ENCODE data around the gene ULBP3.
A peak's percentile ranks its signal among the peaks of the same experiment; 100 is the strongest.
"Not testable (repeated sequence)": the region's sequence is repeated elsewhere in the genome, so short reads cannot be mapped to it uniquely, and the experiment has no call there.

Gene ULBP3

GRCh38 chr6:150025201-150025917 is 43.6 kb downstream of the ULBP3 start, which contains the start of gene RAET1L:
RAET1L (minus strand) TSS chr6:150025532; CDS start chr6:150025471, 61 bp downstream.
- in situ Hi-C loops (cut with HindIII; ENCODE audit: low pct_ligation_motif_present, low pct_unique_long_range_greater_than_20kb, low sequenced_read_pairs): no loop called here
- peak; percentile 32 for DNase-seq

GRCh38 chr6:150024646-150025155 is 44.2 kb downstream of the ULBP3 start:
- no peak for DNase-seq
- in situ Hi-C loops (cut with HindIII; ENCODE audit: low pct_ligation_motif_present, low pct_unique_long_range_greater_than_20kb, low sequenced_read_pairs): no loop called here

- in situ Hi-C loops (cut with HindIII; ENCODE audit: low pct_ligation_motif_present, low pct_unique_long_range_greater_than_20kb, low sequenced_read_pairs); DNase-seq: not testable (repeated sequence)
Measured at GRCh38 chr6:150024021-150024420, 44.9 kb downstream of the ULBP3 start.

GRCh38 chr6:150021870-150022269 is 47.1 kb downstream of the ULBP3 start:
- DNase-seq; in situ Hi-C loops (cut with HindIII; ENCODE audit: low pct_ligation_motif_present, low pct_unique_long_range_greater_than_20kb, low sequenced_read_pairs): not testable (repeated sequence)

GRCh38 chr6:150018846-150019580 is 49.9 kb downstream of the ULBP3 start:
- DNase-seq: no peak
- in situ Hi-C loops (cut with HindIII; ENCODE audit: low pct_ligation_motif_present, low pct_unique_long_range_greater_than_20kb, low sequenced_read_pairs): no loop called here

- DNase-seq; in situ Hi-C loops (cut with HindIII; ENCODE audit: low pct_ligation_motif_present, low pct_unique_long_range_greater_than_20kb, low sequenced_read_pairs): not testable (repeated sequence)
Measured at GRCh38 chr6:150017186-150017521, 51.8 kb downstream of the ULBP3 start.

GRCh38 chr6:150016324-150017185 is 52.4 kb downstream of the ULBP3 start:
- in situ Hi-C loops (cut with HindIII; ENCODE audit: low pct_ligation_motif_present, low pct_unique_long_range_greater_than_20kb, low sequenced_read_pairs): no loop called here
- peak; percentile 73 for DNase-seq

GRCh38 chr6:150015281-150016001 is 53.5 kb downstream of the ULBP3 start:
- DNase-seq; in situ Hi-C loops (cut with HindIII; ENCODE audit: low pct_ligation_motif_present, low pct_unique_long_range_greater_than_20kb, low sequenced_read_pairs): not testable (repeated sequence)

GRCh38 chr6:150014623-150015280 is 54.2 kb downstream of the ULBP3 start:
- in situ Hi-C loops (cut with HindIII; ENCODE audit: low pct_ligation_motif_present, low pct_unique_long_range_greater_than_20kb, low sequenced_read_pairs); DNase-seq: not testable (repeated sequence)

GRCh38 chr6:150013785-150014622 is 54.9 kb downstream of the ULBP3 start:
- in situ Hi-C loops (cut with HindIII; ENCODE audit: low pct_ligation_motif_present, low pct_unique_long_range_greater_than_20kb, low sequenced_read_pairs): not testable (repeated sequence)

GRCh38 chr6:150012846-150013784 is 55.8 kb downstream of the ULBP3 start:
- in situ Hi-C loops (cut with HindIII; ENCODE audit: low pct_ligation_motif_present, low pct_unique_long_range_greater_than_20kb, low sequenced_read_pairs): not testable (repeated sequence)

More at GRCh38 chr6:150013785-150014622, 54.9 kb downstream of the ULBP3 start:
- not testable (repeated sequence) for DNase-seq

More at GRCh38 chr6:150012846-150013784, 55.8 kb downstream of the ULBP3 start:
- not testable (repeated sequence) for DNase-seq

Measured in ACHN (cell line).